ENCODE results near the gene DST.

DST gene

DNA sequence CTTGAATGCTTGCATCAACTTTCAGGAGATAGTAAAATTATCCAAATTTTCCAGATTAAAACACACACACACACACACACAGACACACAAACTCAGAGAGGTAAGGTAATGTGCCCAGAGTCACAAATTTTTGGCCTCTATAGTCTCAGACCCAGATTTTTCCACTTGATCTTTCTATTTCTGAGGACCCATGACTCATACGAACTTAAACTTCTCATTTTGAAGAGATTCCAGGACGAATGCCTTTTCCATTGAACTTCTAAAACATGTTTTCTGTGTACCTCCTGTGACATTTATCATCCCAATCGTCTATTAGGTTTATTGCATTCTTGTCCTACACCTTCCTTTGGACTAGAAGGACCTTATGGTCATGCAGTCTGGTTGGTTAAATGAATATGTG lies 222.4 kb downstream of the DST start:
- DNase-seq, result no peak

DNA sequence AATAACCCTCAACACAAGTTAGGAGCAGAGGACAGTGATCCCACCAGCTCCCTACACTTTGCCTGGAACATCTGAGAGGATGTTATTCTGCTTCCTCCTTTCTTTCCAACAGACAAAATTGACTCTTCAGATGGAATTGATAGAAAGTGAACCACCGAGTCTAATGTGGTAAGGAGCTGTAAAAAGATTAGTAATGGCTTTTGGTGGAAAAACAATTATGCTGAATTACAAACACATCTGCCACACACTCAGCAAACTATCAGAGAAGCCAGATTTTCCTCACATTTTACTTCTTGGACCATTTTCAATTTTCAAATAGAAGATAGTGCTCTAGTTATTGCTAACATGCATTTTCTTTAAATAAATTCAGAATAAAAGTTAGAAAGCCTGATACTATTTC lies 223.5 kb downstream of the DST start:
- DNase-seq, result no peak

- no peak for DNase-seq
Measured at GRCh38 chr6:56417823-56418222, 224.9 kb downstream of the DST start.

DNA sequence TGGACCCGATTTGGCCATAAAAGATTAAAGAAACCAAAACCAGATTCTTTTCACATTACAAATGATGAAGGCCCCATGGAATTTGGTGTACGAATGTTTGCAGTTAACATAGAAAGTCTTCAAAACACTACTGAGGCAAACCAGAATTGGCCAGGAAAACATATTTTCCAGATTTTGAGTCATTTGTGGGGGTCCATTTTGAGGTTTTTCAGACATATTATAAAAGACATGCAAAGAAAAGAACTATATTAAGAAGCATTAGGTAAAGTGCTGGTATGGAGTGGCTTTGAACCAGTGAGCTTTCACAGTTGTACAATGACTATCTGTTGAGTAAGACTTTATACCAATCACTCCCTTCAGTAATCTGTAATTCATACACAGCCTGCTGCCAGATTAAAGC lies 226.4 kb downstream of the DST start:
- no peak for DNase-seq

- no peak for DNase-seq
Measured at GRCh38 chr6:56408976-56409375, 233.7 kb downstream of the DST start.
